Measurements from ENCODE around the gene EP400.
"Not testable (repeated sequence)": the region's sequence is repeated elsewhere in the genome, so short reads cannot be mapped to it uniquely, and the experiment has no call there.

EP400 gene

GRCh38 chr12:132066749-132067148, 117.0 kb downstream of the EP400 start:
- no peak for DNase-seq (ENCODE audit: low read depth in 2 of 2)

GRCh38 chr12:132067182-132067581, 117.4 kb downstream of the EP400 start:
- DNase-seq (ENCODE audit: low read depth in 2 of 2), result no peak

- no peak for DNase-seq (ENCODE audit: low read depth in 2 of 2)
These were observed 118.5 kb downstream of the EP400 start for GRCh38 chr12:132068250-132068649.

- DNase-seq (ENCODE audit: low read depth in 2 of 2), result no peak
These were observed 119.7 kb downstream of the EP400 start for GRCh38 chr12:132069336-132069985.

- DNase-seq (ENCODE audit: low read depth in 2 of 2), result no peak
These were observed 120.6 kb downstream of the EP400 start for GRCh38 chr12:132070298-132070697.

GRCh38 chr12:132071040-132071810, 121.5 kb downstream of the EP400 start:
- DNase-seq (ENCODE audit: low read depth in 2 of 2), result no peak

GRCh38 chr12:132071830-132072384, 122.2 kb downstream of the EP400 start:
- no peak for DNase-seq (ENCODE audit: low read depth in 2 of 2)

GRCh38 chr12:132074216-132074615, 124.5 kb downstream of the EP400 start:
- DNase-seq (ENCODE audit: low read depth in 2 of 2), result no peak

GRCh38 chr12:132075026-132075713, 125.4 kb downstream of the EP400 start:
- no peak for DNase-seq (ENCODE audit: low read depth in 2 of 2)

GRCh38 chr12:132075714-132076553, 126.2 kb downstream of the EP400 start:
- no peak for DNase-seq (ENCODE audit: low read depth in 2 of 2)

- no peak for DNase-seq (ENCODE audit: low read depth in 2 of 2)
These were observed 127.0 kb downstream of the EP400 start for GRCh38 chr12:132076711-132077110.

- no peak for DNase-seq (ENCODE audit: low read depth in 2 of 2)
These were observed 127.8 kb downstream of the EP400 start for GRCh38 chr12:132077322-132078100.

- no peak for DNase-seq (ENCODE audit: low read depth in 2 of 2)
These were observed 128.4 kb downstream of the EP400 start for GRCh38 chr12:132078190-132078589.

- DNase-seq (ENCODE audit: low read depth in 2 of 2), result no peak
These were observed 129.5 kb downstream of the EP400 start for GRCh38 chr12:132079200-132079599.

GRCh38 chr12:132079695-132080094, 130.0 kb downstream of the EP400 start:
- DNase-seq (ENCODE audit: low read depth in 2 of 2), result no peak

- DNase-seq (ENCODE audit: low read depth in 2 of 2), result not testable (repeated sequence)
These were observed 130.8 kb downstream of the EP400 start for GRCh38 chr12:132080515-132080914.

GRCh38 chr12:132081423-132081822, 131.7 kb downstream of the EP400 start:
- no peak for DNase-seq (ENCODE audit: low read depth in 2 of 2)

- DNase-seq (ENCODE audit: low read depth in 2 of 2), result peak in 1 of 2 donors; percentile 10
These were observed 133.8 kb downstream of the EP400 start for GRCh38 chr12:132083614-132083940.

GRCh38 chr12:132083941-132084620, 134.3 kb downstream of the EP400 start:
- peak; percentile 82 to 84 for DNase-seq (ENCODE audit: low read depth in 2 of 2)

- DNase-seq (ENCODE audit: low read depth in 2 of 2), result peak; percentile 11 to 36
These were observed 135.0 kb downstream of the EP400 start for GRCh38 chr12:132084621-132085290.

All from stimulated activated CD4-positive, alpha-beta T cell treated with anti-CD3 and anti-CD28 coated beads, Interleukin-1b, Interleukin-23, amount 100 ng/mL, for 4 hours (primary cell).